HG03159 (cell line): ENCODE results near the gene GNA12.
A peak's percentile ranks its signal among the peaks of the same experiment; 100 is the strongest.

Experiments
- ATAC-seq: cut with Tn5 transposase; IDR thresholded peaks from one replicate; pipeline ENCODE4 v1.9.1; 2021; ENCODE audit warnings: mild to moderate bottlenecking, moderate library complexity; ENCODE audit not compliant: unreplicated experiment

GNA12 gene

DNA sequence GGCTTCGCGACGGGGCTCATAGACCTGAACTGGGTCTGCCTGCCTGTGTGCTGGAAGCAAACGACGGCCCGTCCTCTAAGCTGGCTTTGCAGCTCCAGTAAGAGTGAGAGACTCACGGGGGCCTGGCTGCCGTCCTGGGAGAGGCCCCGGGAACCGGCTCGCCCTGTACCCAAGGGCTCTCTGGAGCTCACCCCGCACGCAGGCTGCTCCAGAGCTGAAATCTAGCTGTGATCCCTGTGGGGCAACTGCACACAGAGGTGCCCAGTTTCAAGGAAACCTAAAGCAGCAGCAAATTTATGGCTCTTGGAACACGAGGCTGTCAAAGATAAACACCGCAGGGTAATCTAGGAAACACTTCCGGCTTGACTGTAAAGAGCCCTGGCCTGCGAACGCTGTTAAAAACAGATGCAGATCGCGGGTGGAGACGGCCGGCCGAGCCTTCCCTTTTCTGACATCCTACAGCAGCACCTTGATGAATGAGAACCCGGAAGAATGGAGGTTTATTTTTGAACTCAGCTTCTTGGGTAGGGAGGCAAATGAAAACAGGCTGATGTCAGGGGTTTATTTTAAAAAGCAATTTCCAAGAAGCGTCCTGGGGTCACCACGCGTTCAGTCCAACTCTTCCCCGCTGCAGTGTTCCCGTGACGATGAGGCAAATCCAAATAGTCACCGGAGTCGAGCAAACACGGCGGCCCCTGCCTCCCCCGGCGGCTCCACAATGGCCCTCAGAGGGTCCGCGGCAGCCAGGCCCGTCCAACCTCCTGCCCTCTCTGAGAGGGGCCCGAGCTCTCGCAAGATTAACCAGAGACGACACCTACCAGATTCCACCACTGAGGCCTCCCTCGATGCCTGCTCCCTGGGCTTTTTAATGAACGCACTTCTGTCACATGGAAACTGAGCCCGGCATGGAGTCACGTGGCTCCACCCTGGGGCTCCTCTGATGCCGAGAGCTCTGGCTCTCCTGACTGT lies 126.5 kb downstream of the GNA12 start:
- no peak for ATAC-seq

DNA sequence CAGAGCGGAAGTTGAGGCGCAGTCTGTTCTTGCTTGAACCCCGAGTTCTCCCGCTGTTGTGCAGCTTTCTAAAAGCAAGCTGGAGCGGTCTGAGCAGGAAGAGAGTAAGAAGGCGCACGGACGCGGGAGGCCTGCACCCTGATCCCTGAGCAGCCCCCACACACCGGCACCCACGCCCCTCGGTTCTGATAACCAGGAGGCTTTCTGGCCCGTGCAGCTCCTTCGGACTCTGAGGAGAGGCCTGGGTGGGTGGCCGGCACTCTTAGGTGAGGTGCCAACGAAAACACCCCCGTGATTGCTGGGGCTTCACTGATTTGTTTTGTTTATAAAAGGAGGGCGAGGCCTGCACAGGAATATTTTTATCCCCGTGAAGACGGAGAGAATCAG lies 127.2 kb downstream of the GNA12 start:
- ATAC-seq = no peak

DNA sequence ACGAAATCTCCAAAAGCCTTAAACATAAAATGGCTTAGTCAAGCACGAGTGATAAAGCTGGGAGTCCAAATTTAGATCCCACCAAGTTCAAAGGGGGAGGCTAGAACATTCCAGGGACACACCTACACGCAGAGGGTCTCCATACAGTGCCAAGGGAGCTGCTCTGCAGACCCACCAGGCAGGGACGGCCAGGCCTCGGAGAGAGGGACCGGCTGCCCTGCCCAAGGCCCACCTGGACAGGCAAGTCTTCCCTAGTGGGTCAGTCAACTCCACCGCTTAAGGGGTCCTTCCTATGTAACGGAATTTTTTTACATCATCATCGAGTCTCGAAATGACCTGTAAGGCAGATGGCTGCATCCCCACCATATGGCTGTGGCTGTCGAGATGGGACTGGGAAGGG lies 127.6 kb downstream of the GNA12 start:
- no peak for ATAC-seq

DNA sequence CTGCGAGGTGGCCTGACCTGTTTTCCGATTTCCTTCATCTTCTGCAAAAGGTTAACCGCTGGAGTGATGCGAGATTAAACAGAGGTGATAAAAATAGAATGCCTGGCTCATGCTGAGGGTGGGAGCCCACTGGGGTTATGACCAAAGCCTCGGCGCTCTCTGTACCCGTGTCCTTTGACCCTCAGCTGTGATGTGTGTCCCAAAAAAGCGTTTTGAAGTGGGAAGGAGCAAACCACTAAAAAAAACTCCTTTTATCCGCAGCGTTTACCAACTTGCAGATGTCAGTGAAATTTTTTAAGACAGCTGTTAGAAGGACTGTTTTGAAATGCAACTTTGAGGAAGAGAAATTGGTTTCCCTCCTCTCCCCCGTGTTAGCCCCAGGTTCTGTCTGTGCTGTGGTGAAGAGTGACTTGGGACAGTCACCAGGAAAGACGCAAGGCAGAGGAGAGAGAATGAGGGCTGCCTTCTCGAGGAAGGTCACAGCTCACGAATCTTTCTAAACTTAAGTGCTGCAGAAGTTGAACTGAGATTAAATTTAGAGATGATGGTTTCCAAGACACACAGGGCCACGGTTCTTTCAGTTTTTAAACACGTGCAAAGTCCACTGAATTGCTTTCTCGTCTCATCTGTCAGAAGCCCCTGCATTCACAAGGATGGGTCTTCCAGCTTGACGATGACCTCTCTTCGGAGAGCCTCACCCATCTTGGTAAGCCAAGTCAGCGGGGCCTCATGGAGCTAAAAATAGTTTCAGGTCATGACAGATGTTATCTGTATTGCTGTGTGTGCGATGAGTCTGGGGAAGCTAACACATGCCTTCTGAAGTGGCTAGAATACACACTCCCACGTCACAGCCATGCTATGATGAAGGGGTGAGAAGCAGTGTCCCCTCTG lies 128.5 kb downstream of the GNA12 start:
- no peak for ATAC-seq

DNA sequence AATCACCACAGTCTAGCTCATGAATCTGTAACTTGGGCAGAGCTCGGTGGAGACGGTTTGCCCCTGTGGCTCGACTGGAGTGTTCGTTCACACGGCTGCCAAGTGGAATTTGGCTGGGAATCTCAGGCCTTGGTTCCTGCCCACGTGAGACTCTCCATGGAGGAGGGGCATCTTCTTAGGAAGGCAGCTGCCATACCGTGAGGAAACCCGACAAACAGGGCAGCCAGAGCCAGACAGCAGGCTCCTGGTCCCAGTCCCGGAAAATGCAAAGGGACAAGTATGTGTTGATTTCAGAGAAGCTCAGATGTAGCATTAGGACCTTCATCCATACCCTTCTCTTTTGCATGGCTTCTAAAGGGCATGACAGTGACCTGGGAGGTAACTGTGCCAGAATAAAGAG lies 129.5 kb downstream of the GNA12 start:
- ATAC-seq = no peak

DNA sequence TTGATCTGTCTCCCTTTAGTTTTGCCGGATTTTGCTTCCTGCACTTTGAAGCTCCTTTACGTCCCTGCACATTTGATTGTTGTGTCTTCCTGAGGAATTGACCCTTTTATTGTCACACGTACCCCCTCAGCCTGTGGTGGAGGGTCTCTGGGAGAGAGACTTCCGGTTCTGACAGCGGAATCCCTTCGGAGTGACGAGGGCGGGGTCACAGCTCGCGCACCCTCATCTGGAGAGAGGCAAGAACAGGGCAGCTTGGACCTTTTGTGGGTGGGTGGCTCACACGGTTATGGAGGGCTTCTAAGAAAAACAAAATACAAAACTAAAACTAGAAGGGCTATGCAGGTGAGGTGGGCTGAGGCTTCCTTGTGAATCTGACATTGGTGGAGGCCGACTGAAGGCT lies 130.1 kb downstream of the GNA12 start:
- no peak for ATAC-seq

DNA sequence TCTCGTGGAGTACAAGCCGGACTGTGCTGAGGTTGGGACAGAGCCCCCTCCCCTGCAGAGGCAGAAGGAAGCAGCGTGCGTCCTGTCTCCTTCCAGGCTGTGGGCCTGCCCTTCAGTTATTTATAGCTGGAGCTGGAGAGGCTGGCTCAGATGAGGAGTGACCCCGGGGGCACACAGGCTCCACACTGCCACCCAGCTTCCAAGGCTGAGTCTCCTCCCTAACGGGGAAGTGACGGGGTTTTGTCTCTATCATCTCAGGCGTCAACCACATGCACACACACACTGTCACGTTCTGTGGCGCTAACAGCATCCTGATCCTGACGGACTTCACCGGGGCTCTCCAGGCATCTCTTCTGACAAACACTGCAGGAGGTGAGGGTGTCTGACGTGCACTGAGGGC lies 130.7 kb downstream of the GNA12 start:
- ATAC-seq = no peak

DNA sequence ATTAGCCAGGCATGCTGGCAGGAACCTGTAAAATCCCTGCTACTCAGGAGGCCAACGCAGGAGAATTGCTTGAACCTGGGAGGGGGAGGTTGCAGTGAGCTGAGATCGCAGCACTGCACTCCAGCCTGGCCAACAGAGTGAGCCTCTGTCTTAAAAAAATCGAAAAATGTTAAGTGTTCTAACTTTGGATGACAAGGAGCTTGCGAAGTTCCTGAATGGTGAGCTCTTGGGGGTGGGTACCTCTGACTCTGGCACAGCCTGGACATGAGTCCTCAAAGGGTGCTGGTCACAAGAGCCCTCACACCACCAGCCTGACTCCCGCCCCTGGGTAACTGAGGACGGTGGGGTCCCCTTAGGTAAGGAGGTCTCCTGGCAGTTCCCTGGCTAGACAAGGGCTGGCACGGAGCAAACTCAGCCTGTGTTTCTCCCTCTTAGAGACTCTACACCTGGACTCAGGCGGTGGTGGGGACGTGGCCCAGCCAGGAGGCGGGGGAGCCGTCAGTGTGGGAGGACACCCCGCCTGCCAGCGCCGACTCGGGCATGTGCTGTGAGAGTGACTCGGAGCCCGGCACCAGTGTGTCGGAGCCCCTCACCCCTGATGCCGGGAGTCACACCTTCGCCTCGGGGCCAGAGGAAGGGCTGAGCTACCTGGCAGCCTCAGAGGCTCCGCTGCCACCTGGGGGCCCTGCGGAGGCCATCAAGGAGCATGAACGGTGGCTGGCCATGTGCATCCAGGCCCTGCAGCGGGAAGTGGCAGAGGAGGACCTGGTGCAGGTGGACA lies 132.0 kb downstream of the GNA12 start:
- ATAC-seq = no peak

DNA sequence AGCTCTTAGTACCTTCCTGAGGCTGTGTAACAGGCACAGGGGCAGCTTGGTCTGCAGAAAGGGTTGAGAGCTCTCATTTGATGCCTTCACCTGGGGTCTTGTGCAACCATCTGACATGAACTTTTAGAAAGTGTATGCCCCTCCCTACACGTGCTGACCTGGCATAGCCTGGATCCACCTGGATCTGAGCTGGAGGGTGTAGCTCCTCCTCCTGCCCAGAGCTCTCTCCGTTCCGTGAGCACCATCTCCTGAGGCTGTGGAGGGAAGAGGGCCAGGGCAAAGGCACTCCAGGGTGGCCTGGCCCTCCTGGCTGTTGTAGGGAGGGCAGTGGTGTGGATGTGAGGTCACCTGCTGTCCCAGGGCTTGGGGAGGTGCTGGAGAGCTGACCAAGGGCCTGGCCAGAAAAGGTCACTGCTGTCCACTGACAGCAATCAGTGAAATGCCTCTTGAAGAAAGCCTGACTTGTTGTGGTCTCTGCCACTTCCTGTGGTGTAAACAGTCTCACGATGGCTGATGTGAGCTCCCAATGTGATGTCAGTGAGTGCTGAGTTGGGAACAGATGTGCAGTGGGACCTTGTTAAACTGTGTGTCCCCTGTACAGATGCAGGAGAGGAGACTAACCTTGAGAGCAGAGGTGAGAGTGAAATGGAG lies 133.1 kb downstream of the GNA12 start:
- ATAC-seq = no peak

DNA sequence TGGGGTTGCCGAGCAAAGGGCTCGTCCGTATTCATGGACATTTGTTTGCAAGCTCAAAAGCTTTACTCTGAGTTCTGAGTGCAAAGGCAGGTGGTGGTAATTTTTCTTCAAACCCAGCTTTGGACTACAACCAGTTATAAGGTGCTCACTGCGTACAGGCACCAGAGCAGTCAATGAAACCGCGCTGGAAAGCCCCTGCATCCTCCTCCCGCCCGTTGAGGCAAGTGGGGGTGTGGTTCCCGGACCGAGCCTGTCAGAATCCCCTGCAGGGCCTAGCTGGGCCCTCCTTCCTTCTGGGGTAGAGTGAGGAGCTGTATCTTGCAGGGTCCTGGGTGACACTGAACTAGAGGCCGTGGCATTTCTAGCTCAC lies 133.8 kb downstream of the GNA12 start:
- ATAC-seq = peak; percentile 46

DNA sequence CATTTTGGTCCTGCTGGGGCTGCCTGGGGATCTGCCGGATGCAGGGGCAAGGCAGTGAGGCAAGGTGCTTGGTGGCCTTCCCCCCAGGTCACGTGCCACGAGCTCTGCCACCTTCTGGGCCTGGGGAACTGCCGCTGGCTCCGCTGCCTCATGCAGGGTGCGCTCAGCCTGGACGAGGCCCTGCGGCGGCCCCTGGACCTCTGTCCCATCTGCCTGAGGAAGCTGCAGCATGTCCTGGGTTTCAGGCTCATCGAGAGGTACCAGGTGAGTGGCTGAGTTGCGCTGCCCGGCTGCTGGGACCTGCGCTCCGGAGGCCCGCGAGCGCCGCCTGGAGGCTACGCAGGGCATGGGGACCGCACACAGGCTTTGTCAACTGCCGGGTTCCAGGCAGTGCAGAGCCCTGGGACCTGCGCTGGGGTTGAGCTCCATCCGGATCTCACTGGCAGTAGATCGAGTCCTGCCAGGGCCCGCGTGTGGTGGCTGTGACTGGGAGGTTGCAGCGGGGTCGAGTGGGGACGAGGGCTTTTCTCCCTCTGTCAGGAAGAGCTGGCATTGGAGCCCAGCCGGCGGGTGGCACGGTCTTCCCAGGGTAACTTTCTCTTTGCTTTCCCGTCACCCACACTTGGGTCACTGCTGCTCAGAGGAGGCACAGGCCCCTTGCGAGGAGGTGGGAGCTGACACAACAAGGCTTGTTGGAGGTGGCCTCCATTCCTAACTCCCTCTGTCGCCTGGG lies 134.4 kb downstream of the GNA12 start:
- peak; percentile 75 for ATAC-seq

DNA sequence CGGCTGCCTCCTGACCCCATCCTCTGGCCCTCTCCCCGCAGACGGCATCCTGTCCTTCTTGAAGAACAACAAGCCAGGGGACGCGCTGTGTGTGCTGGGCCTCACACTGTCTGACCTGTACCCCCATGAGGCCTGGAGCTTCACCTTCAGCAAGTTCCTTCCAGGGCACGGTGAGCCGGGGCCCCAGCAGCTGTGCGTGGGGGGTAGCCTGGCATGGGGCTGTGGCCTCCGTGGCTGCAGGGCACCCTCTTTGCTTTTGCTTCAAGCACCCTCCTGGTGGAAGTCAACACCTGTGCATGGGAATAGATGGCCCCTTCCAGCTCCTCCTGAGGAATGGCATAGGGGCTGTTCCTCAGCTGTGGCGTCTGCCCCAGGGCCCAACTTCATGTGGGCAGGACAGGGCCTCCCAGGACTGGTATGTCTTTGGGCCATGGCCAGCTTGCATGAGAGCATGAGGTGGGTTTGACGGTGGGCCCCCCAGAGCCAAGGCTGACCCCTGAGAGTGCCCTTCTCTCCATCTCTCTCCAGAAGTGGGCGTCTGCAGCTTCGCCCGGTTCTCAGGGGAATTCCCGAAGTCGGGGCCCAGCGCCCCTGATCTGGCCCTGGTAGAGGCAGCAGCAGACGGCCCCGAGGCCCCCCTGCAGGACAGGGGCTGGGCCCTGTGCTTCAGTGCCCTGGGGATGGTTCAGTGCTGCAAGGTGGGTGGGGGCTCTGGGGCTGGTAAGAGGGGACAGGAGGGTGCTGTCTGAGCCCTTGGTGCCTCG lies 135.4 kb downstream of the GNA12 start:
- ATAC-seq = no peak

DNA sequence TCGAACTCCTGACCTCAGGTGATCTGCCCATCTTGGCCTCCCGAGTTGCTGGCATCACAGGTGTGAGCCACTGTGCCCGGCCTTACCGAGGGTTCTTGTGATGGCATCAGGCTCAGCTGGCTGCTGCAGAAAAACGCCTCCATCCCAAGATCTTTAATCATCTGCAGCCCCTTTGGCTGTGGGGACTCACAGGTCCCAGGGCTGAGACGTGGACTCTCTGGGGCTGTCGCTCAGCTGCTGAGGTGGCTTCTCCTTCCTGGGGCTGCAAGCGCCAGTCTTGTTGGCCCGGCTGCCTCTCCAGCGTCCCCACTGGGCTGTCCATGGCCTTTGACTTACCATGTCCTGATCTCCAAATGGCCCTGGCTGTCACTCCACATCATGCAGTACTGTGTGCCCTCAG lies 136.1 kb downstream of the GNA12 start:
- no peak for ATAC-seq

DNA sequence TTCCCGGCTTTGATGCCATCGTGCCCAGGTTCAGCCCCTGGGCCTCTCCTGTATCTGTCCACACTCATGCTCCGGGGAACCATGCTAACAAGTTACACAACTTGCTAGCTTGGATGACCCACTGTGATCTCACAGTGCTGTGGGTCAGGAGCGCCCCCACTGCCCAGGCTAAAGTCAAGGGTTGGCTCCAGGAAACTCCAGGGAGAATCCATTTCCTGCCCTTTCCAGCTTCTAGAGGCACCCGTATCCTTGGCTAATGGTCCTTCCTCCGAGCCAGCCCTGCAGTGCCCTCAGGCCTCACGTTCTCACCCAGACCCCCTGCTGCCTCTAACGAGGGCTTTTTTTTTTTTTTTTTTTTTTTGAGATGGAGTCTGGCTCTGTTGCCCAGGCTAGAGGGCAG lies 136.6 kb downstream of the GNA12 start:
- ATAC-seq = no peak

DNA sequence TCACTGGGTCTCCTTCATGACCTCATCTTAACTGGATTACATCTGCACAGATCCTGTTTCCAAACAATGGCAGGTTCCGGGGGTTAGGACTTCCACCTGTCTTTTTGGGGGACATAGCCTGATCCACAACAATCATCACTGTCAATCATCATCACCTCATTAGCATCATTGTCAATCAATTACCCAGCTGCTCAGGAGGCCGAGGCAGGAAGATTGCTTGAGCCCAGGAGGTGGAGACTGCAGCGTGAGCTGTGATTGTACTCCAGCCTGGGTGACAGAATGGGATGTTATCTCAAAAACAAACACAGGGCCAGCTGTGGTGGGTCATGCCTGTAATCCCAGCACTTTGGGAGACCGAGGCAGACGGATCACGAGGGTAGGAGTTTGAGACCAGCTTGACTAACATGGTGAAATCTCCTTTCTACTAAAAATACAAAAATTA lies 137.4 kb downstream of the GNA12 start:
- no peak for ATAC-seq

DNA sequence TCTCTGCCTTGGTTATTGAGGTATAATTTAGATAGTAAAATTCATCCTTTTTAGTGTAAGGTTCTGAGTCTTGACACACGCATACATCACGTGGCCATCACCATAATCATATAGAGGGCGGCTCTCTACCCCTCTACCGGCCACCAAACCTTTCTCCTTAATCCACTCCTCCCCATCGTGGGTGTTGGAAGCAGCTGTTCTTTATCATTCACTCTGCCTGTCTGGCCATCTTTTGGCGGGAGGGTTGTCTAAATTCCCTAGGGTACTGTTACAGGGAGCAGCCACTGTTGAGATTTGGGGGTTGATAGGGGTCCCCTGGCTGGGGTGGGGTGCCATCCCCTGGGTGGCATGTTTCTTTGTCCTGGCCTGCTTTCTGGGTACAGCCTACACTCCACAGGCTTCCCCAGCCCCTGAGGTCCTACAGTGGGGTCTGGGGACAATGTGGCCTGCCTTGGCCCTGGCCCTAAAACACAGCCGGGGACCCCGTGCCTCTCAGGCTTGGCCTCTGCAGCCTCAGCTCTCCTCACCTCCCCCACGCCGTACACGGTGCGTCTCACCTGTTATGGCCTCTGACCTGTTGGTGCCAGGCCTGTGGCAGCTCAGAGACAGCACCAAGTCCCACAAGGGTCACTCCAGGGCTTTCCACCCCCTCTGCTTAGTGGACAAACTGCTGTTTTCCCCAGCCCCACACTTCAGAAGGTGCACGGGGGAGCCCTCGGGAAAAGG lies 138.6 kb downstream of the GNA12 start:
- no peak for ATAC-seq

DNA sequence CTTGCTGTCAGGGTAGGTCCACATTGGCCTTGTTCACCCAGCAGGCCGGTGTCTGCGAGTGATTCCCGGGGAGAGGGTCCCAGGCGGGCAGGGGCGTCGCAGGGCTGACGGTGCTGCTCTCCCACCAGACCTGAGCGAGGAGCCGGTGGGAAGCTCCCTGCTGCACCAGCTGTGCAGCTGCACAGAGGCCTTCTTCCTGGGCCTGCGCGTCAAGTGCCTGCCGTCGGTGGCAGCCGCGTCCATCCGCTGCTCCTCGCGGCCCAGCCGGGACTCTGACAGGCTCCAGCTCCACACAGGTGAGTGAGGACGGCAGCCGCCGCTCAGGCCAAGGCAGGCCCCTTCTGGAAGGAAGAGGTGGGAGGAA lies 141.5 kb downstream of the GNA12 start:
- ATAC-seq = no peak

DNA sequence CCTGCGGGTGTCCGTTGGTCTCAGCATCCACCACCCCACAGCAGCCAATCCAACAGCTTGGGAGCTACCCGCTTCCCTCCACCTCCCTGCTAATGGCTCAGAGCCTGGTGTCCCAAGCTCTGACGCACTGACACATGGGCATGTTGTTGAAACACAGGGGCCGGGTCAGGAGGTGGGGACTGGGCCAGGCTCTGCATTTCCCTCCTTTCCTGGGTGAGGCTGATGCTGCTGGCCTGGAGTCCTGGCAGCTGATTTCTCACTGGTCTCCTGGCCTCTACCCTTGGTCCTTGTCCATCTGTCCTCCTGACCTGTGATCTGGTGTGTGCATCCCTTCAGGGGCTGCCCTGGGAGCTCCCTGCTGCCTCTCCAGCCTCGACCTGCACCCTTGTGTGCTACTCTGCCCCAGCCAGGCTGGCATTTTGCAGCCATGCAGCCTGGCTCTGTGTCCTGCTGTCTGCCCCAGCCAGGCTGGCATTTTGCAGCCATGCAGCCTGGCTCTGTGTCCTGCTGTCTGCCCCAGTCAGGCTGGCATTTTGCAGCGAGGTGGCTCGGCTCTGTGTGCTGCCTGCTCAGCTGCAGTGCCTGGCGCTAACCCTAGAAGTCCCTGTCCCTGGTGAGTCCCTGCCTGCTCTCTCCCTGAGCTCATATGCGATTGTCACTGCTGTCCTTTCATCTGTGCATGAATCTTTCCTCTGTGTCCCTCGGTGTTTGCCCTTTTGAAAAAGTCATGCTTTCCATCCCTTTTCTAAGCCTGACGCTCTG lies 142.1 kb downstream of the GNA12 start:
- ATAC-seq = no peak
